Measurements from ENCODE around the gene MZT2A.
"Not testable (repeated sequence)": the region's sequence is repeated elsewhere in the genome, so short reads cannot be mapped to it uniquely, and the experiment has no call there.

Gene MZT2A

GRCh38 chr2:131445896-131446295, 46.3 kb downstream of the MZT2A start:
- no peak for DNase-seq

- DNase-seq = not testable (repeated sequence)
Observed at GRCh38 chr2:131445515-131445797, 46.7 kb downstream of the MZT2A start.

GRCh38 chr2:131444736-131445514, 47.3 kb downstream of the MZT2A start:
- DNase-seq = not testable (repeated sequence)

DNA sequence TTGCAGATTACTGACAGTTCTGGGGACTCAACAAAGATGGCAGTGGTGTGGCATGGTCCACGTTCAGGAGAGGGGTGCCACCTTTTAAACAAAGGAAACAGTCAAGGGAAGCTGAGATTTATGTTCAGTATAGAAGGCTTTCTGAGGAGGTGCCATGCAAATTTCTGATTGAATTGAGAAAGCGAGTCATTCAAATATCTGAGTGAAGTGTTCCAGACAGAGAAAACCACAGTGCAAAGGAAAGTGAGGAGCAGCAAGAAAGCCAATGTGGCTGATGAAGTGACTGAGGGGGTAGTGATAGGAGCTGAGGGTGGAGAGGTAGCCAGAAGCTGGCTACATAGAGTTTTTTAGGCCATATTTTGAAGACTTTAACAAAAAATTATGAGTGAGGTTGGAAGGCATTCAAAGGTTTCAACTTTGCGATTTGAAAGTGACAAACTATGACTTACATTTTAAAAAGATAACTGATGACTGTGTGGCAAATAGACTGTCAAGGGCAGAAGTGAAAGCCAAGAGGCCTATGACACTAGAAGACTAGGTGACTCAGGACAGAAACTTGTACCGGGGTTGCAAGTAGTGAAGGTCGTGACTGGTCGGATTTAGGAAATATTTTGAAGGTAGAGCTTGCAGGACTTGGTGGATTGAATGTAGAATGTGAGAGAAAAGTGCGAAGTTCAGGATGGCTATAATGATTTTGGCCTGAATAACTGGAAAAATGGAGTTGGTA, 51.3 kb downstream of the MZT2A start:
- DNase-seq = not testable (repeated sequence)
